ENCODE results near the gene FAM47C. TPM values are rescaled to one million over a fixed set of nuclear protein-coding genes. Genes with fewer than 3 reads are reported as not detected.

FAM47C gene
- polyA plus RNA-seq, 2 donors: not detected

DNA sequence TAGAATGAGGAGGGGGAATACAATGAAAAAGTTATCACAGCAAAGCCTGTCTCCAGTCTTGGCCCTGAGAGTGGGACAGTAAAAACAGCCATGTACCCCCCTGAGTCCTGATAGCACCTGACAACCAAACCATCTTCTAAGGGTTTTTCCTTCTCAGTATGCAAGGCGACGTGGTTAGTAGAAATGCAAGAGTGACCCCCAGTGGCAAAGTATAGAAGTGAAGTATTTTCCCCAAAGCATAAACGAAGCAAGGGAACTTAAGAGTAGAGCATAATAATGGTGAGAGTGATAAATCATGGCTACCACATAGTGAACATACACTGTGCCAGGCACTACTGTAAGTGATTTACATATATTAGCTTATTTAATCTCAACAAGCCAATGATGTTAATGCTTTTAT is 52.8 kb downstream of the FAM47C start:
- no peaks in the 10 kb centered on the region for H3K4me1 ChIP-seq (ENCODE audit: control insufficient read depth in 2 of 2, insufficient read depth in 2 of 2, low read length in 1 of 2)
- no peaks in the 10 kb centered on the region for H3K9me3 ChIP-seq (ENCODE audit: control insufficient read depth in 2 of 2, insufficient read depth in 1 of 2, low read depth in 1 of 2, low read length in 1 of 2)
- no peaks in the 10 kb centered on the region for H3K36me3 ChIP-seq (ENCODE audit: control insufficient read depth in 2 of 2, insufficient read depth in 2 of 2, low read length in 1 of 2)
- no peak overlapping the region for H3K4me3 ChIP-seq (ENCODE audit: low read depth in 1 of 2, low read length in 2 of 2)
- H3K27me3 ChIP-seq (ENCODE audit: control insufficient read depth in 1 of 2, insufficient read depth in 2 of 2, low read length in 2 of 2): no peaks in the 10 kb centered on the region
- WGBS, 2 donors: 1% methylated on average over 3 of the region's 3 CpGs
- no peak overlapping the region for H3K27ac ChIP-seq (ENCODE audit: low read depth in 2 of 2, low read length in 1 of 2)
